HG02798 (cell line): ENCODE data around the gene MYO1E.
A peak's percentile ranks its signal among the peaks of the same experiment; 100 is the strongest.
"Not testable (repeated sequence)": the region's sequence is repeated elsewhere in the genome, so short reads cannot be mapped to it uniquely, and the experiment has no call there.

ENCODE experiments used
- ATAC-seq: cut with Tn5 transposase; IDR thresholded peaks from one replicate; pipeline ENCODE4 v1.9.1; 2021; ENCODE audit warnings: mild to moderate bottlenecking; ENCODE audit not compliant: unreplicated experiment, poor library complexity

Gene MYO1E

DNA sequence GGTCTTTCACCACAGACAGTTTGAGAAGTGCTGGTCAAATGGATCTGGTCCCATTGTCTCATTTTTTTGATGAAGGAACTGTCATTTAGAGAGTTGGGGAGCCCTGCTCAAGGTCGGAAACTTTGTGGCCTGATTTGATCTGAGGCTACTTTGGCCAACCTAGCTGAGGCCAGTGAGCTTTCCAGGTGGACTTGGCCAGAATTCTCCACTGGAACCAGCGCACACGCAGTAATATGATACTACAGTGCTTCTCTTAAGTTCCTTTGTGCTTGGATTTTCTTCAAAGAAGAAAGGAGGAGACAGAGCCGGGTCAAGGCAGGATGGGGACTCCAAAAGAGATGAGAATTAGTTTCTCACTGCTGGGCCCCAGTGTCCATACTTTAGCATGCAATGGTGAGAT, 217.2 kb downstream of the MYO1E start:
- no peak for ATAC-seq

DNA sequence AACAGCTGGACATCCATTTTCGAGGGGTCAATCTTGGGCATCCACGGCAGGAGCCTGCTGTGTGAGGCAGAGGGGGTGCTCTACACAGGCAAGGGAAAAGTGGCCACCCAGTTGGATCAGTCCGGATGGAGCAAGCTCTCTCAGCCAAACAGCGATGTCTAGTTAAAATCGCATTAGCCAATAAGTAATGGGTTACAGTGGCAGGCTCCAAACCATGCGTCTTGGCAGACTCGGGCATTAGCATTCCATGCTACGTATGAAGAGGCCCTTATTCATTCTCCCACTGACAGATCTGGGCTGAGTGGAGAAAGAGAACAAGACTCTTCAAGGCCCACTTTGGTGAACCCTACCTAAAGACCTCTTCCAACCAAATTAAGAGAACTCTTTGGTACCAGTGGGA, 218.4 kb downstream of the MYO1E start:
- ATAC-seq = no peak

- no peak for ATAC-seq
Observed at GRCh38 chr15:59153466-59153865, 219.2 kb downstream of the MYO1E start.

- ATAC-seq = no peak
Observed at GRCh38 chr15:59152694-59153450, 219.8 kb downstream of the MYO1E start.

DNA sequence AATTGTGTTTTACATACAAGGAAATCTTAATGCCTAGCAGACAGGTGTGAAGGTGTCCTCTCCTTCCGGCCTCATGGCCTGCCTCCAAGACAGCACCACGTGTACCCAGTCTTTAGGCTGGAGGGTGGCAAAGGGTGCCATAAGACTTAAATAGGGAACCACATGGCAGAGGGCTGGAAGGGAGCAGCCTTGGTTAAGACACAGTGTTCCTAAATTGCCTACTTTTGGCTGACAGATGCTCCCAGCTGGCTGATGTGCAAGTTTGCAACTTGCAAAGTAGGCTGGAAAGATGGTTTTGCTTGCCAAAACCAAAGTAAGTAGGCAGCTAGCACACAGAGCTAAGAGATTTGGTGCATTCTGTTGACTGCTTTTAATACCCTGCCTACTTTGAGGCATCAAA, 222.5 kb downstream of the MYO1E start:
- ATAC-seq = no peak

DNA sequence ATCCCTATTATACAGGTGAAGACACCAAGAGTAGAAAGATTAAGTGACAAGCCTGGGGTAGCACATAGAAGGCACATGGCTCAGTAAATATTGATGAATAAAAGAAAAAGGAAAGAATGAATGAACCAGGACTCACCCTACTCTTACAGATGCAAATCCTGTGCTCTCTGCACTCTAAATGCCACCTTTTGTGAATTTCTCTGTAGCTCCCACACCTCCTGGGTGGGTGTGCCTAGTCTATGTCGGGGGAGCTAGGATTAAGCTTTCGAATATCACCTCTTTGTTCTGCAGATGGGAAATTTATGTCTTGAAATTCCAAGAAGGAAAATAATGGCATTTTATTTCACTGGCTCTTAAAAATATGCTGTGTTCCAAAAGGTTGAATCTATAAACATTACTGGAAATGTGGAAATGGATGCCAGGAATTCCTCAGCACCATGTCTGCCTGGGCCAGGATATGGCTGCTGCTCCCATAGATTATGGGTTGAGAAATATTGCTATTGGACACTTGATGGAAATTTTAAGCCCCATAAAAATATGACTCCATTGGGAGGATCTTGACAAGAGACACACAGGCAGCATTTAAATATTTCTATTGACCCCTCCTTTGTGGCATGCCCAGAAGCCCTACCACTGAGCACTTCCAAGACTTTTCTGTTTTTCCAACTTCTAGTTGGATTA, 224.4 kb downstream of the MYO1E start:
- no peak for ATAC-seq

DNA sequence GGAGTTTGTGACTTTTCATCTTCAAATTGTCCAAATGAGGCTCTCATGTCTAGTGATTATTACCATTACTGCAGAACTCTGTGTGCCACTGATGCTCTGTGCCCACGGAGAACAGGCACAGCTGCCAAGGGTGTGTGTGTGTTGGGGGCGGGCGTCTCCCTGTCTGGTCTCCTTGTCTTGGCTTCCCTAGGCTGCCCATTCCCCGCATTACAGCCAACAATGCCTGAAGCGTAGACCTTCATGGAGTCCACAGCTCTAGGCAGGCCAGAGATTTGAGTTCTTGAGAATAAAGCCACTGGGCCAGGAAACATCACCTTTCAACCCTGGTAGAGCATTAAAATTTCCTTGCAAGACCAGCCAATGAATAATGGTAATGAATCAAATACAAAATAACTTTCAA, 225.0 kb downstream of the MYO1E start:
- no peak for ATAC-seq

- not testable (repeated sequence) for ATAC-seq
Observed at GRCh38 chr15:59144594-59144993, 228.1 kb downstream of the MYO1E start.

DNA sequence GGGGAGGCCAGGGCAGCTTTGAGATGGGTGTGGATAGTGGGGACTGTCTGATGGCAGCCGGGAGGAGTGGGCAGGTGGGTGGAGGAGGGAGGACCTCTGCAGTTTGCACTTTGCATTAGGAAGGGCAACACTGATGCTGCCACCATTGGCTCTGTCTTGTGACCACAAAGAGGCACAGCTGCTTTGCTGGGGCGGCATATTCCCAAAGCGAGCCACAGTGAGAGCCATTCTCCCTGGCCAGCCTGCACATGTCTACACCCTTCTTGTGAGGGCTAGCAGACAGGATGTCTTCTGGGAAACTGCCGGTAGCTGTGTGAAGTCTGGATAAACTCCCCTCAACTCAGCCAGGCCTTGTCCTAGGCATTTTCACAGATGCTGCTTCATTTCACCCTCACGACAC, 229.4 kb downstream of the MYO1E start:
- ATAC-seq = no peak

GRCh38 chr15:59140422-59141226, 232.0 kb downstream of the MYO1E start:
- ATAC-seq = no peak

GRCh38 chr15:59138243-59138642, 234.4 kb downstream of the MYO1E start:
- ATAC-seq = peak; percentile 71

DNA sequence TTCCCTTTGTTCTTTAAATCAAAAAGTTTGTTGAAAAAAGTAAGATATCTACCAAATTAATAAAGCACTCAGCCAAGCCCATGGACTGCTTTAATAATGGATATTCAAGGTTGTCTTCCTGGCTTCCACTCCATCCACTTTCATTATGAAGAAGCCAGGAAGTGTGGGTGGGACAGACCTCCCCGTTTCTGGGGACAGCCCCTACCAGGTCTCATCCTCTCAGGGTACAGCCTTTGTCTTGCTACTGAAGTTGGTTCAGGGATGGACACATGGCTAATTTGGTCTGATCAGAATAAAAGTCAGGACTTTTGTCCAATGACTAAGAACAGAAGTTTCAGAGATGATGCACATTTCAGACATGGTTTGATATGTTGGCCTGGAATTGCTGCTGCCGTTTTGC, 235.1 kb downstream of the MYO1E start:
- no peak for ATAC-seq

DNA sequence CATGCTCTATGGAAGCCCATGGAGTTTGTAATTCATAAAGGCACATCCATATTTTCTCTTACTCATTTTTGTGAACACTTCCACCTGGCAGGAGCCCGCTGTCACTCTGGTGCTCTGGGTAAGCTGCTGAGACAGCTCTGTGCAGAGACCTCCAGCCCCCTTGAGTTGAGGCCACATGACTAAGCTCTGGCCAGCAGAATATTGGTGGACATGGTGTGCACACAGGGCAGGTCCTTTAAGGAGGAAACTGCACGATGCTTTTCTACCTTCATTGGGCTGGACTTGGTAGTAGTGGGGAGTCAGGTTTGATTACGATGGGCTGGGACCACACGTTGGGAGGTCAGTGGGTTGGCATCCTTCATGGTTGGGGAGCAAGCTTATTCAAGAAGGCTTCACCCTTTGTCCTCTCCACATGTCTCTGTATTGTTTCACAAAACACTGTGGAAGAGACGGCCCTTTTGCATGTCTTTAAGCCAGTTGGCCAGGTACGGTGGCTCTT, 238.7 kb downstream of the MYO1E start:
- ATAC-seq = no peak

- ATAC-seq = no peak
Observed at GRCh38 chr15:59131969-59132562, 240.6 kb downstream of the MYO1E start.

DNA sequence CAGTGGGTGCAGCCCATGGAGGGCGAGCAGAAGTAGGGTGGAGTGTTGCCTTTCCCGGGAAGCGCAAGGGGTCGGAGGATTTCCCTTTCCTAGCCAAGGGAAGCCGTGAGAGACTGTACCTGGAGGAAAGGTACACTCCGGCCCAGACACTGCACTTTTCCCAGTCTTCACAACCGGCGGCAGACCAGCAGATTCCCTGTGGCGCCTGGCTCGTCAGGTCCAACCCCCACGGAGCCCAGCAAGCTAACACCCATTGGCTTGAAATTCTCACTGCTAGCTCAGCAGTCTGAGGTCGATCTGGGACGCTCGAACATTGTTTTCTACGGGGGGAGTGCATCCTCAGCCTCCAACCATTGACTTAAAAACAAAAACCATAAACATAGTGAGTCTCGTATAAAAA, 241.2 kb downstream of the MYO1E start:
- no peak for ATAC-seq

GRCh38 chr15:59127255-59127654, 245.4 kb downstream of the MYO1E start:
- ATAC-seq = not testable (repeated sequence)

DNA sequence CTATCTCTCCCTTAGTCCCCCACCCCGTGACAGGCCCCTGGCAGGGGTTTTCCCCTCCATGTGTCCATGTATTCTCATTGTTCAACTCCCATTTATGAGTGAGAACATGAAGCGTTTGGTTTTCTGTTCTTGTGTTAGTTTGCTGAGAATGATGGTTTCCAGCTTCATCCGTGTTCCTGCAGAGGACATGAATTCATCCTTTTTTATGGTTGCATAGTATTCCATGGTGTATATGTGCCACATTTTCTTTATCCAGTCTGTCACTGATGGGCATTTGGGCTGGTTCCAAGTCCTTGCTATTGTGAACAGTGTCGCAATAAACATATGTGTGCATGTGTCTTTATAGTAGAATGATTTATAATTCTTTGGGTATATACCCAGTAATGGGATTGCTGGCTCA, 247.0 kb downstream of the MYO1E start:
- ATAC-seq = not testable (repeated sequence)

GRCh38 chr15:59124261-59124660, 248.4 kb downstream of the MYO1E start:
- no peak for ATAC-seq

DNA sequence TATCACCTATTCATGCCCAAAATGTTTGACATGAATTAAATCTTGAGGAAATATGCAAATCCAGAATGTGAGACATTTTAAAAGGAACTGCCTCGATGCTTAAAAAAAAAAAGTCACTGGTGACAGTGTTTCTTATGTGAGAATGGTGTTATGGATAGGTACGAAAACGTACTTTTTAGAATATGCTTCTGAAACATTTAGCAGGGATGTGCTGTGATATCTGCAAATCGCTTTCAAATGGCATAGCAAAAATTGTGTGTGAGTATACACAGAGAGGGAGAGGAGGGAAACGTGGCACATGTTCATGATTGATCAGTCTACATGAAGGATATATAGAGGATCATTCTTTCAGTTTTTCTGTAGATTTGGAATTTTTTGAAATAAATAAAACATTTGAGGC, 251.7 kb downstream of the MYO1E start:
- ATAC-seq = no peak

DNA sequence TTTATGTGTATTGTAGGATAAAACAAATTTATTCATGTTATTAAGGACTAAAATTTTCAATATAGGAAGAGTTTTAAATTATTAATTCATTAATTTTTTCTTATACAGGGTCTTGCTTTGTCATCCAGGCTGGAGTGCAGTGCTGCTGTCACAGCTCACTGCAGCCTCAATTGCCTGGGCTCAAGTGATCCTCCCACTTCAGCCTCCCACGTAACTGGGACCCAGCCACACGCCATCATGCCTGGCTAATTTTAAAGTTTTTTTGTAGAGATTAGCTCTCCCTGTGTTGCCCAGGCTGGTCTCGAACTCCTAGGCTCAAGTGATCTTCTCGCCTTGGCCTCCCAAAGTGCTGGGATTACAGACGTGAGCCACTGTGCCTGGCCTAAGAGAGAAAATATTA, 253.0 kb downstream of the MYO1E start:
- no peak for ATAC-seq

DNA sequence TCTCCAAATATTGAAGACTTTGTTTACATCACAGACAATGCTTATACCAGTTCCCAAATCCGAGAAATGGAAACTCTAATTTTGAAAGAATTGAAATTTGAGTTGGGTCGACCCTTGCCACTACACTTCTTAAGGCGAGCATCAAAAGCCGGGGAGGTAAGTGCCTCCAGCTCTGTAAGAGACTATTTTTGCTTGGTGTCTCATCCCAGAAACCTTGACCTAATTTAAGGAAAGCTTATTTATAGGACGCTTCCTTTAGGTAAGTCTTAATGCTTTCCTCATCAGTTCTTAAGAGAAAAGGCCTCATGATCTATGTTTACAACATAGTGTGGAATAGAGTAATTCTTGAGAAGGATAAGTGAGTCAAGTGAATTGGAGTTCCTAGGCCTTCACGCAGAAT, 255.9 kb downstream of the MYO1E start:
- no peak for ATAC-seq
